SK-N-SH treated with all-trans-retinoic acid at 6 μM for 48 hours (cell line): Measurements from ENCODE around the gene RGS6.

Experiments used
- ESRRG ChIP-seq: fragments of 250-450 bp; sonication (Bioruptor Pico); IDR thresholded peaks from 2 replicates; pipeline ENCODE4 v1.6.1; 2021; ENCODE audit warnings: mild to moderate bottlenecking
- PATZ1 ChIP-seq: fragments of 250-450 bp; sonication (Bioruptor Pico); IDR thresholded peaks from 2 replicates; pipeline ENCODE4 v1.8.0; 2020; ENCODE audit warnings: mild to moderate bottlenecking, moderate library complexity, borderline replicate concordance
- PPARA ChIP-seq: fragments of 250-450 bp; sonication (Bioruptor Pico); IDR thresholded peaks from 2 replicates; pipeline ENCODE4 v1.5.0; 2020; ENCODE audit warnings: mild to moderate bottlenecking, borderline replicate concordance
- SNAI2 ChIP-seq: fragments of 250-450 bp; sonication (Bioruptor Pico); IDR thresholded peaks from 2 replicates; pipeline ENCODE4 v1.5.0; 2020; ENCODE audit warnings: mild to moderate bottlenecking, moderate library complexity
- ZNF8 ChIP-seq: fragments of 450-650 bp; formaldehyde crosslinking; IDR thresholded peaks from 2 replicates; pipeline ENCODE4 v1.5.0; 2020; ENCODE audit warnings: mild to moderate bottlenecking, moderate library complexity

- TF ChIP-seq PATZ1 (CRISPR knock-in tag) (no peak), SNAI2 (CRISPR knock-in tag) (no peak), PPARA (CRISPR knock-in tag) (no peak), ESRRG (CRISPR knock-in tag) (no peak), ZNF8 (CRISPR knock-in tag) (no peak)
Measured at GRCh38 chr14:72609205-72609916, 677.1 kb downstream of the RGS6 start.
